ENCODE results near the gene CAMTA1. TPM values are rescaled to one million over a fixed set of nuclear protein-coding genes. Genes with fewer than 3 reads are reported as not detected.

The CAMTA1 gene
- polyA plus RNA-seq, 2 donors, result 61.1 to 75.0 TPM

DNA sequence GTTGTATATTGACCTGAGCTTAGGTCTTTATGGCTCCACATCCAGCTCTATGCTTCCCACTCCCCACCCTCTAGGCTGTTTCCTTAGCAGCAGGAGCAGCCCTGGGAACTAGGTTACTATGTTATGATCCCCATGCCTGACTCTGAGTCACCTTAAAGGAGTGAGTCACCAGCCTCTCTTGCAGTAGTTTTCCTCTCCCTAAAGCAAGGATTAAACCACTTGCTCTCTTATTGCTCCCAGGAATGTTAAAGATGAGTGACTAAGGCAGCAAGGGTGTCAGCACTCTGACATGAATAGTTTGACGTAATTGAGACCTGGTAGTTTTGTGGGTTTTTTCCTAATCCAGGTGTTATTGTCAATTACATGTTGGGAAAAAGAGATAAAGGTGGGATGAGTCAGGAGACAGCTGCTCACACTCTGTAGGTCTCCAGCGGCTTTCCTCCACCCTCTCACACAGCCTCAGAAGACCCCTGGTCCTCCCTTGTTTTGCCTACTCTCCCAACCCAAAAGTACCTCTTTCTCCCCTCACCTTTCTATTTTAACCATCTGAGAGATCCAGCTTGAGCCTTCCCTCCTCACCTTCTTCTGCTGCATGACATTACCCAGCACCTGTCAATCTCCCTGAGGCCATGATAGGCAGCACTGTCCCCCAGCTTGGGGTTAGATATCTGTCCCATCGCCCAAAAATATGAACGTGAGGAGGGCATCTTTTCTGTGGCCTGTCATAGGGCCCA lies 616.7 kb downstream of the CAMTA1 start:
- H3K27ac ChIP-seq (ENCODE audit: low read depth in 2 of 2, low read length in 1 of 2), result no peak overlapping the region
- H3K36me3 ChIP-seq (ENCODE audit: control insufficient read depth in 2 of 2, insufficient read depth in 2 of 2, low read length in 1 of 2), result no peaks in the 10 kb centered on the region
- H3K9me3 ChIP-seq (ENCODE audit: control insufficient read depth in 2 of 2, insufficient read depth in 1 of 2, low read depth in 1 of 2, low read length in 1 of 2), result no peaks in the 10 kb centered on the region
- no peaks in the 10 kb centered on the region for H3K4me1 ChIP-seq (ENCODE audit: control insufficient read depth in 2 of 2, insufficient read depth in 2 of 2, low read length in 1 of 2)
- 58 to 68% methylated on average over 4 of the region's 4 CpGs for WGBS, 2 donors
- no peak overlapping the region for H3K4me3 ChIP-seq (ENCODE audit: low read depth in 1 of 2, low read length in 2 of 2)
- peaks cover 3 to 4% of the 10 kb centered on the region in 2 donors for H3K27me3 ChIP-seq (ENCODE audit: control insufficient read depth in 1 of 2, insufficient read depth in 2 of 2, low read length in 2 of 2)

DNA sequence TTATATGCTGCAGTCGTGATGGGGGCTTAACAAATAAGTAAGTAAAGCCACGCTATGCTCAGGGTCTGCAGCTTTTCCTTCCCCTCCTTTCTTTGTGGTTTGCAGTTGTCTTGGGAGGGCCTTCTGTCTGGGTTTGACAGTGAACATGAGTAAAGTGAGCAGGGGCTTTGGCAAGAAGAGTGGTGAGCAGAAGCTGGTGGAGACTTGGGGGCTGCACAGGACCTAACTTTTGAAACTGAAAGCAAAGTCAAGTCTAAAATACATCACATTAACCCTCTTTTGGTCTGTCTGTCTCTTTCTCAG lies 617.2 kb downstream of the CAMTA1 start:
- peaks cover 3 to 4% of the 10 kb centered on the region in 2 donors for H3K27me3 ChIP-seq (ENCODE audit: control insufficient read depth in 1 of 2, insufficient read depth in 2 of 2, low read length in 2 of 2)
- H3K9me3 ChIP-seq (ENCODE audit: control insufficient read depth in 2 of 2, insufficient read depth in 1 of 2, low read depth in 1 of 2, low read length in 1 of 2), result no peaks in the 10 kb centered on the region
- no peak overlapping the region for H3K27ac ChIP-seq (ENCODE audit: low read depth in 2 of 2, low read length in 1 of 2)
- H3K4me3 ChIP-seq (ENCODE audit: low read depth in 1 of 2, low read length in 2 of 2), result no peak overlapping the region
- 87 to 91% methylated on average over 2 of the region's 2 CpGs for WGBS, 2 donors
- no peaks in the 10 kb centered on the region for H3K36me3 ChIP-seq (ENCODE audit: control insufficient read depth in 2 of 2, insufficient read depth in 2 of 2, low read length in 1 of 2)
- no peaks in the 10 kb centered on the region for H3K4me1 ChIP-seq (ENCODE audit: control insufficient read depth in 2 of 2, insufficient read depth in 2 of 2, low read length in 1 of 2)

GRCh38 chr1:7403265-7404045 lies 618.2 kb downstream of the CAMTA1 start:
- Histone ChIP-seq H3K27me3 (ENCODE audit: control insufficient read depth in 1 of 2, insufficient read depth in 2 of 2, low read length in 2 of 2) (peaks cover 3 to 4% of the 10 kb centered on the region in 2 donors), H3K27ac (ENCODE audit: low read depth in 2 of 2, low read length in 1 of 2) (no peak overlapping the region), H3K4me1 (ENCODE audit: control insufficient read depth in 2 of 2, insufficient read depth in 2 of 2, low read length in 1 of 2) (no peaks in the 10 kb centered on the region), H3K36me3 (ENCODE audit: control insufficient read depth in 2 of 2, insufficient read depth in 2 of 2, low read length in 1 of 2) (no peaks in the 10 kb centered on the region), H3K4me3 (ENCODE audit: low read depth in 1 of 2, low read length in 2 of 2) (no peak overlapping the region), H3K9me3 (ENCODE audit: control insufficient read depth in 2 of 2, insufficient read depth in 1 of 2, low read depth in 1 of 2, low read length in 1 of 2) (no peaks in the 10 kb centered on the region)
- WGBS, 2 donors, result 92 to 95% methylated on average over 12 of the region's 12 CpGs

DNA sequence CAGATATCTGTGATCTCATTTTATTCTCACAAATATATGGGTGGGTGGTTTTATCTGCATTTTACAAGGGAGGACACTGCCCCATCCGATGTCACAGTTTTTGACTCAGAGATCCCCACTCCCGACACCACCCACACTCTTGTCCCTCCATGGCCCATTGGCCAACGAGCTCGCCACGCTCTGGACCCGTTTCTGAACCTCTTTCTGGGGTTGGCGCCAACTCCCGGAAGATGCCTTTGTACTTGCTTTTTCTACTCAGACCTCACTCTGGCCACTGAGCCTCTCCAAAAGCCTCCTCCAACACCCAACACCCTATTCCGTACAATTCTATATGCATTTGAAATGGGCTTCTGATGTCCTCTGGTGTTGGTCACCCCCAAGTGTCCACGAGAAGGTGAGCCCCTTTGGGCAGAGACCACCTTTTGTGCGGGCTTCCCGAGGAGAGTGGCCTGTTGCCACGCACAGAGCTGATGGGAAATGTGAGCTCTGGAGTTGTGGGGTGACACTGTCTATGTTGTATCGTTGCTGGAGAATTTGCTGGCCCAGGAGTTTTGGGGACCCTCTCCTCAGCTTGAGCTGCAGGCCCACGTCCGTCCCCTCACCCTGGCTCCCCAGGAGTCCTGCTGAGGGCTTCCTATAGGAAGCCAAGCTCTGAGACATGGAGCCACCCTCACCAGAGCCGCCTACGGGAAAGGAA lies 618.9 kb downstream of the CAMTA1 start:
- WGBS, 2 donors, result 89 to 91% methylated on average over 18 of the region's 18 CpGs

DNA sequence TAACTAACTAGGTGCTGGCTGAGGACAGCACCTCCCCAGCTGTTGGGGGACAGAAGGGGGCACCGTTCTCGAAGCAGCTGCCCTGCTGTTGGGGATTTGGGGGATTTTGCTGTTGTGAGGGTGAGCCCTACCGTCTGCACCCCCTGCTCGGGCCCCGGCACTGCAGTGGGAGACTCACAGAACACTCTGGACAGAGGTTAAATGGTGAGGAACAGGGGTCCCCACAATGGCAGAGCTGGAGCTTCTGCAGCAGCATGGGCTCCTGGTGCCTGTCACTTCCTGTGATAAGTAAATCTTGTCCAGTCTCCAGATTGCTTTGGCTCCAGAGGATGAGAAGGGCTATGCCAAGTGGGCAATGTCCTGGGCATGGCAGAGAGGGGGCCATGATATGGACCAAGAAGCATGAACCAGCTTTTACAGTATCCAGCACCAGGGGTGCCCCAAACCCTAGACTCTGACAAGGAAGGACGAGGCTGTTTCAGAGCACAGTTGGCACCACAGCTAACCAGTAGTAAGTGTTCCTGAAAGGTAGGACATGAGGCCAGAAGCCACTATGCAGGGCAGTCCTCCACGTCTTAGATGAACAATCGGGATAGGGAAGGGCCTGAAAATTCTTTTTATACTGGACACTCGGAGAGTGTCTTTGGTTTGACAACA lies 620.7 kb downstream of the CAMTA1 start:
- Histone ChIP-seq H3K36me3 (ENCODE audit: control insufficient read depth in 2 of 2, insufficient read depth in 2 of 2, low read length in 1 of 2) (no peaks in the 10 kb centered on the region), H3K4me3 (ENCODE audit: low read depth in 1 of 2, low read length in 2 of 2) (no peak overlapping the region), H3K4me1 (ENCODE audit: control insufficient read depth in 2 of 2, insufficient read depth in 2 of 2, low read length in 1 of 2) (no peaks in the 10 kb centered on the region), H3K27ac (ENCODE audit: low read depth in 2 of 2, low read length in 1 of 2) (no peak overlapping the region), H3K27me3 (ENCODE audit: control insufficient read depth in 1 of 2, insufficient read depth in 2 of 2, low read length in 2 of 2) (peaks cover 0 to 4% of the 10 kb centered on the region in 2 donors), H3K9me3 (ENCODE audit: control insufficient read depth in 2 of 2, insufficient read depth in 1 of 2, low read depth in 1 of 2, low read length in 1 of 2) (no peaks in the 10 kb centered on the region)
- WGBS, 2 donors, result 86 to 93% methylated on average over 9 of the region's 9 CpGs

More for the DNA sequence above, 618.9 kb downstream of the CAMTA1 start:
- Histone ChIP-seq H3K36me3 (ENCODE audit: control insufficient read depth in 2 of 2, insufficient read depth in 2 of 2, low read length in 1 of 2) (no peaks in the 10 kb centered on the region), H3K27ac (ENCODE audit: low read depth in 2 of 2, low read length in 1 of 2) (no peak overlapping the region), H3K4me3 (ENCODE audit: low read depth in 1 of 2, low read length in 2 of 2) (no peak overlapping the region), H3K4me1 (ENCODE audit: control insufficient read depth in 2 of 2, insufficient read depth in 2 of 2, low read length in 1 of 2) (no peaks in the 10 kb centered on the region), H3K9me3 (ENCODE audit: control insufficient read depth in 2 of 2, insufficient read depth in 1 of 2, low read depth in 1 of 2, low read length in 1 of 2) (no peaks in the 10 kb centered on the region), H3K27me3 (ENCODE audit: control insufficient read depth in 1 of 2, insufficient read depth in 2 of 2, low read length in 2 of 2) (peaks cover under 1 to 4% of the 10 kb centered on the region in 2 donors)

DNA sequence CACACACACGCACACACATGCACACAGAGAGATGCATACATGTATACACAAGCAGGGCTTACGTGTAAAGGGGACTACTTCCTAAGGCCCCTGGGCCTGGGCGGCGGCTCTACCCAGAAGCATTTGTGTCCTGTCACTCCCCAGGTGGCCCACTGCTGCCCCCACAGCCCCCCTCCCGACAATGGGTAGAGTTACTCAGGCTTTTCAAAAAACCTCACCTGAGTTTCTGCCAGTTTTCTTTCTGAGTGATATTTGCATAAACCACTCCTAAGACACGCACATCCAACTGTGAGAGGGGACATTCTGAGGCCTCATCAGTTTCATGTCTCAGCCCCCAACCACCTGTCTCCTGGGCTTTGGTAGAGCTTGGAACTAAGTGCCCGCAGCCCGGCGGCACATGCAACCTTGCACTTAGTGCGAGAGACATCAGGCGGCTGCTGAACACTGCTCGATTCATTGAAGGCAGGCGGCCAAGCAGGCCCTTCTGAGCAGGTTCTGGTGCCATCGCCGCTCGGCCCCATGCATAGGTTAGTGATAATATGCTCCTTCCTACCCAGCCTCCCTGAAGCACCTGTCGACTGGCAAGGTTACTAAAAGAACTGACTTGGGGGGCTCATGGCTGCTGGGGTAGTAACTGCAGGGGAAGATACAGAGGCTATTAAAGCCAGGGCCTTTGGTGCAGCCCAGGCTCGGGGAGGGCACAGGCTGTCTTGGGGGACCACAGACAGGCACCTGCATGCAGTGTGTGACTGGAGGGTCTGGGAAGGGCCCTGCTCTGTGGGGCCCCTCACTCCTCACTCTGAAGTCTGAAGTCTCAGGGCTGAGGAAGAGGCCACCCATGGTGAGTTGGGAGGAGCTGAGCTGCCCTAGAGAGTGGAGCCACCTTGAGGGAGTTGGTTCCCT lies 621.6 kb downstream of the CAMTA1 start:
- no peak overlapping the region for H3K27ac ChIP-seq (ENCODE audit: low read depth in 2 of 2, low read length in 1 of 2)
- peaks cover 0 to 4% of the 10 kb centered on the region in 2 donors for H3K27me3 ChIP-seq (ENCODE audit: control insufficient read depth in 1 of 2, insufficient read depth in 2 of 2, low read length in 2 of 2)
- no peaks in the 10 kb centered on the region for H3K4me1 ChIP-seq (ENCODE audit: control insufficient read depth in 2 of 2, insufficient read depth in 2 of 2, low read length in 1 of 2)
- 86 to 88% methylated on average over 18 of the region's 18 CpGs for WGBS, 2 donors
- no peaks in the 10 kb centered on the region for H3K36me3 ChIP-seq (ENCODE audit: control insufficient read depth in 2 of 2, insufficient read depth in 2 of 2, low read length in 1 of 2)
- H3K4me3 ChIP-seq (ENCODE audit: low read depth in 1 of 2, low read length in 2 of 2), result no peak overlapping the region
- no peaks in the 10 kb centered on the region for H3K9me3 ChIP-seq (ENCODE audit: control insufficient read depth in 2 of 2, insufficient read depth in 1 of 2, low read depth in 1 of 2, low read length in 1 of 2)

DNA sequence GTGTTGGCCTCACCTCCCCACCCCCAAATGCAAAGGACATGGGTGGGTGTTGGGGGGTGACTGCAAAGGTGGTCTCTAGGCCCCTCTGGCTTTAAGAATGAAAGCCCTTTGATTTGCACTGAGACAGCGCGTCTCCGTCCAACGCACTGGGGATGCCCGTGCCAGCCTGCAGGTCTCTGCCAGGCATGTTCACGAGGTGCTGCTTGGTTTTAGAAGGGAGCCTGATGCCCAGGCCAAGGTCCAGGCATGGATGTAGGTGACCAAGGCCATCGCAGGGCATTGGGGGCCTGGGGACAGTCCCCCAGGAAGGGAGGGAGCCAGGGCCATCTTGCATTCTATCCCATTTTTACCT lies 622.3 kb downstream of the CAMTA1 start:
- 92 to 93% methylated on average over 7 of the region's 7 CpGs for WGBS, 2 donors

DNA sequence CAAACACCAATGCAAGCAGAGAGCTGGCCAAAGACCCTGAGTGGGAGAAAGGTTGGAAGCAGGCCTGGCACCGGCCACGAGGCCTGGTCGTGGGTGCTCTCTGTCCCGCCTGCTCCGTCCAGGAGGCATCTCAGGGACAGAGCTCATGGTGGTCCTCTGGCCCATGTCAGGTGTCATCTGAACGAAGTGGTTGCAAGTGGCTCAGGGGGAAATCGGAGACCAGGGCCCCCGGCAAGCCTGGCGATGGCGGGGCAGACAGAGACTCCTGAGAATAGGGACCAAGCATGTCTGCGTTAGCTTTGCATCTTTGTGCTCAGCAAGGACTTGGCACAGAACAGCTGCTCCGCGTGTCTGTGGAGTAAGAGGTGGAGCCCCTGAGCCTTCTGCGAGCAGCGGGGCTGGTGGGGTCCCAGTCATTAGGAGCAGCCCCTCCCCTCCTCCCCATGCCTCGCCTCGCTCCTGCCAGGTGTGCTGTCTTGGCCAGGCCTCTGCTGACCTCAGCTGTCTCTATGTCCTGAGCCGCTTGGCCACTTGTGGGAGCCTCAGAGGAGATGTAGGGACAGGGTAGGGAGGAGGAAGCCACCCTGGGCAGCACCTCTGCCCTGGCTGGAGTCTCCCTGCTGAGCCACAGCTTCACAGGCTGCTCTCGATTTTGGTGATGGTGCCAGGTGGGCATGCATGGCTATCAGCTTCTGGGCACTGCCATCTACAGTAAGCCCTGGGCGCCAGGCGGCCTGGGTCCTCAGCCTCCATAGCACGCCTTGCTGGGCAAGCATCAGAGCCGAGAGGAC lies 622.9 kb downstream of the CAMTA1 start:
- Histone ChIP-seq H3K4me1 (ENCODE audit: control insufficient read depth in 2 of 2, insufficient read depth in 2 of 2, low read length in 1 of 2) (no peaks in the 10 kb centered on the region), H3K27me3 (ENCODE audit: control insufficient read depth in 1 of 2, insufficient read depth in 2 of 2, low read length in 2 of 2) (peaks cover 0 to 4% of the 10 kb centered on the region in 2 donors), H3K27ac (ENCODE audit: low read depth in 2 of 2, low read length in 1 of 2) (no peak overlapping the region), H3K9me3 (ENCODE audit: control insufficient read depth in 2 of 2, insufficient read depth in 1 of 2, low read depth in 1 of 2, low read length in 1 of 2) (no peaks in the 10 kb centered on the region), H3K36me3 (ENCODE audit: control insufficient read depth in 2 of 2, insufficient read depth in 2 of 2, low read length in 1 of 2) (no peaks in the 10 kb centered on the region), H3K4me3 (ENCODE audit: low read depth in 1 of 2, low read length in 2 of 2) (no peak overlapping the region)
- WGBS, 2 donors, result 88 to 89% methylated on average over 23 of the region's 23 CpGs

More for the DNA sequence above, 622.3 kb downstream of the CAMTA1 start:
- Histone ChIP-seq H3K27me3 (ENCODE audit: control insufficient read depth in 1 of 2, insufficient read depth in 2 of 2, low read length in 2 of 2) (peaks cover 0 to 4% of the 10 kb centered on the region in 2 donors), H3K36me3 (ENCODE audit: control insufficient read depth in 2 of 2, insufficient read depth in 2 of 2, low read length in 1 of 2) (no peaks in the 10 kb centered on the region), H3K27ac (ENCODE audit: low read depth in 2 of 2, low read length in 1 of 2) (no peak overlapping the region), H3K9me3 (ENCODE audit: control insufficient read depth in 2 of 2, insufficient read depth in 1 of 2, low read depth in 1 of 2, low read length in 1 of 2) (no peaks in the 10 kb centered on the region), H3K4me3 (ENCODE audit: low read depth in 1 of 2, low read length in 2 of 2) (no peak overlapping the region), H3K4me1 (ENCODE audit: control insufficient read depth in 2 of 2, insufficient read depth in 2 of 2, low read length in 1 of 2) (no peaks in the 10 kb centered on the region)
